ENCODE measurements around the gene PBXIP1.

The PBXIP1 gene

DNA sequence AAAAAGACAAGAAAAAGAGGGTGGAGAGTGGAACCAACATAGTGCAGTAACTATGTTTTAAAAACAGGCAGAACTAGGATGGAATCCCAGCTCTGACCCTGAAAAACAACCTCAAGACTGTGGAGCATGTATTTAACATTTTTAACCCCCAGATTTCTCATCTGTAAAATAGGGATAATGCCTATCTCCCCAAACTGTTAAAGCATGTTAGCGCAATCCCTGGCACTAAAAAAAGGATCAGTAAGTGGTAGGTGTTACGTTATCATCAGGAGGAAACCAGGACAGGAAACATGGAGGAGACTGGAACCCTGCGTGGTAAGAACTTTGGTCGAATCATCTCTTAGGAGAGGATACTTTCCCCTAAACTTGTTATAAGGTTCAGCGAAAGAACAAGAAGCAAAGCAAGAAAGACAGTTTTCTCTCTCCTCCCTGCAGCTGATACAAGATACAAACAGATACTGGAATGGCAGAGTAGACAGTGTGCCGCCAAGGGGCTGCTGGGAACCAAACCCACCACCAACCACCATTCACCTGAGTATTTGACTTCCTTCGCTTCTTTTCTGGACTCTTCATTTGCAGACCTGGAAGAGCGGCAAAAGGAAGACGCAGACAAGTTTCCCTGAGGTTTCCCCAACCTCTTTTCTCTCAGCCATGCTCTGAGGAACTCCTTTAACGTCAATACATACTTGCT, 4.7 kb upstream of the PBXIP1 start:
- TF ChIP-seq CTCF (IDR thresholded peaks at IDR 0.05; ENCODE audit: control insufficient read depth, insufficient read depth, low read depth, low read length, missing control alignments), result no peak
- H3K4me3 ChIP-seq (ENCODE audit: control insufficient read depth, low read depth, low read length), result peak overlapping the region; percentile 59
- no peak for DNase-seq (ENCODE audit: low read depth)

GRCh38 chr1:154959426-154959780, 3.5 kb upstream of the PBXIP1 start:
- H3K4me3 ChIP-seq (ENCODE audit: control insufficient read depth, low read depth, low read length), result no peak overlapping the region
- no peak for DNase-seq (ENCODE audit: low read depth)
- no peak for TF ChIP-seq CTCF (IDR thresholded peaks at IDR 0.05; ENCODE audit: control insufficient read depth, insufficient read depth, low read depth, low read length, missing control alignments)

DNA sequence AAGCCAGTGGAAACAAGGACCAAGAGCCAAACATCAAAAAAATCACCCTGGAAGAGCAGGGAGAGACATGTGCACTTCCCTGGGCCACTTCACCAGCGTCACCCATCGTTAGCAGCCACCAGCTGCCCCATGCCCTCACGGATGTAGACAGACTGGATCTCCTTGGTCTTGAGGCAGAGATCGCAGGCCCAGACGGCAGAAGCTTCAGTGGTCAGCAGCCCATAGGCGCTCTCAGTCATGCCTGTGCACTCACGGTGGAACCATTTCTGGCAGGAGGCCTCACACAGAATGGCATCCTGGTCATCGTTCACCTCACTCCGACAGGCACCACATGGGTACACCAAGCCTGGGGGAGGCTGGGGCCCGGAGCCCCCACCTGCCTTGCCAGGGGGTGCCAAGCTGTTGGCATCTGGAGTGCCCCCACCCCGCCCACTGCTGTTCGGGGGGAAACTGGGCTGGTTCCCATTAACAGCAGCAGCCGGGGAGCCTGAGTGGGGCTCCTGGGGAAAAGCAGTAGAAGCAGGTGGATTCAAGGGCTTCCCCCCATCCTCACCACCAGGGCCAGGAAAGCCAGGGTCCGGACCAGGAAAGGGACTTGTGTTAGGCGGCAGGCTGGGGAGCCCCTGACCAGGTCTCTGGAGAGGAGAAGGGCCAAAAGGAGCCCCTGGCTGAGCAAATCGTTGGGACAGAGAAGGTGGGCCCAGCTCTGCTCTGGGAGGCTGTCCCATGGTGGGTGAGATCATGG, 3.0 kb upstream of the PBXIP1 start:
- TF ChIP-seq CTCF (IDR thresholded peaks at IDR 0.05; ENCODE audit: control insufficient read depth, insufficient read depth, low read depth, low read length, missing control alignments), result no peak
- DNase-seq (ENCODE audit: low read depth), result no peak
- H3K4me3 ChIP-seq (ENCODE audit: control insufficient read depth, low read depth, low read length), result no peak overlapping the region

DNA sequence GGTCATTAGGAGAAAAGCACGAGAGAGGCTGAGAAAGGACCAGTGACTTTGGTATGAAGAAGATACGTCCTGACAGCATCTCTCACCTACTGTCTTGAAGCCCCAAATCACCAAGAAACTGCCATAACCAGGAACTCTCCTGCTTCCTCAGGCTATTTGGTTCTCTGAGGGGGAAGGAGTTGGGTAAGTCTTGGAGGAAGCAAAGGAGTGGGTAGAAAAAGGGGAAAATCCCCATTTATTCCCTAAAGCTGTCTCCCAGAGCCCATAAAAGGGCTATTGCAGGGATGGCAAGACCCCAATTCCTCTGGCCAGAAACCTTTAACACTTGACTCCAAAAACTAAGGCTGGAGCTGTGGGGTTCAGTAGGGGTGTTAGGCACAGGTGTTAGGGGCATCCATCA, 2.1 kb upstream of the PBXIP1 start:
- no peak for DNase-seq (ENCODE audit: low read depth)
- H3K4me3 ChIP-seq (ENCODE audit: control insufficient read depth, low read depth, low read length), result no peak overlapping the region
- TF ChIP-seq CTCF (IDR thresholded peaks at IDR 0.05; ENCODE audit: control insufficient read depth, insufficient read depth, low read depth, low read length, missing control alignments), result no peak

DNA sequence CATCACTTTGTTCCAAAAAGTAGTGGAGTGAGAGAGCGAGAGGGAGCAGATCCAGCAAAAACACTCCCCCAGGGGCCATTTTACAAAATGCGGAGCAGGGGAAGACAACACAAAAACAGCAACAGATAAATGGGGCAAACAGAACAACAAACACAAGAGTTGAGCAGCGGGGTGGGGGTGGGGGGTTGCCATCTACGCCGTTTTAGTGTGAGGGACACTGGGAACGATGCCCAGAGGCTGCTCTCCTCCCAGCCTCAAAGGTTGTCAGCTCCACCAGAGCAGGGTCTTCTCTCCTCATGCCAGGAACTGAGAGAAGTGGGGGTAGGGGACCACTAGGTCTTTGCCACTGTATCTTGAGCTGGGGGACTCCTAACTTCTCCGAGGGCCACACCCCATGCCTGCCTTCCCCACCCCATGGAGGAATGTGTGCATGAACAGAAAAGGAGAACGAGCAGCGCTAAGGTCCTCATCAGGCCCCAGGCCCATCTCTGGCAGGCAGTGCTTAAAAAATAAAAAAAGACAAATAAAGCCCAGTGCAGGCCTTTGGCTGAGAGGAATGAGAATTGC, 1.3 kb upstream of the PBXIP1 start:
- TF ChIP-seq CTCF (IDR thresholded peaks at IDR 0.05; ENCODE audit: control insufficient read depth, insufficient read depth, low read depth, low read length, missing control alignments), result no peak
- H3K4me3 ChIP-seq (ENCODE audit: control insufficient read depth, low read depth, low read length), result no peak overlapping the region

GRCh38 chr1:154956544-154956941, 644 bp upstream of the PBXIP1 start:
- TF ChIP-seq CTCF (IDR thresholded peaks at IDR 0.05; ENCODE audit: control insufficient read depth, insufficient read depth, low read depth, low read length, missing control alignments), result no peak
- no peak for DNase-seq (ENCODE audit: low read depth)

More for the DNA sequence above, 1.3 kb upstream of the PBXIP1 start:
- no peak for DNase-seq (ENCODE audit: low read depth)

More at GRCh38 chr1:154956544-154956941, 644 bp upstream of the PBXIP1 start:
- H3K4me3 ChIP-seq (ENCODE audit: control insufficient read depth, low read depth, low read length), result peak overlapping the region; percentile 54

All from AG09309 (cell line).